ENCODE data around the gene PPDPF. TPM values are rescaled to one million over a fixed set of nuclear protein-coding genes. Genes with fewer than 3 reads are reported as not detected.
A peak's percentile ranks its signal among the peaks of the same experiment; 100 is the strongest.

Gene PPDPF
- total RNA-seq, 1 experiment from 2014 or later = 245 TPM

GRCh38 chr20:63497946-63498935 is 22.3 kb upstream of the PPDPF start:
- Histone ChIP-seq H3K9me2 (replicated peaks; ENCODE audit: low read length) (no peaks in the 10 kb centered on the region), H3K36me3 (ENCODE audit: low read depth, low read length) (peaks cover 29% of the 10 kb centered on the region), H3K27me3 (ENCODE audit: low read length) (no peaks in the 10 kb centered on the region), H2AFZ (ENCODE audit: low read length) (peak overlapping the region; percentile 68), H3K27ac (ENCODE audit: low read length) (no peak overlapping the region; the same call in 1 of the 2 replicates), H3K4me1 (ENCODE audit: insufficient read depth, low read length) (peaks cover 14% of the 10 kb centered on the region), H4K20me1 (ENCODE audit: low read length) (no peaks in the 10 kb centered on the region; the same call in 1 of the 2 replicates), H3K9me3 (ENCODE audit: low read length) (no peaks in the 10 kb centered on the region), H3K9ac (ENCODE audit: low read length) (peak overlapping the region; percentile 37), H3F3A (ENCODE audit: low read length, unreplicated experiment) (no peaks in the 10 kb centered on the region), H3K4me3 (ENCODE audit: low read length) (peak overlapping the region; percentile 84), H3K79me2 (ENCODE audit: low read length) (peaks cover 21% of the 10 kb centered on the region), H3K4me2 (ENCODE audit: low read length) (peak overlapping the region; percentile 98)
- ChIA-PET CTCF (no interaction called here), POLR2A (ENCODE audit: unreplicated experiment) (interaction anchor here (0.5 kb wide), 1 partner anchor 22 kb away, joined by 6 read pairs; no protein-coding TSS in a partner anchor)
- DNase-seq (peak; percentile 73), ATAC-seq (peak; percentile 80)
- TF ChIP-seq EZH2 (IDR thresholded peaks at IDR 0.05; ENCODE audit: low read length, unreplicated experiment) (no peak), EZH2phosphoT487 (IDR thresholded peaks at IDR 0.05; ENCODE audit: borderline replicate concordance, low read length) (peak; percentile 76; the same call in 1 of the 2 replicates), CTCF (conservative IDR thresholded peaks at IDR 0.05; ENCODE audit: low read depth, low read length) (no peak)
- intact Hi-C loops (cut with micrococcal nuclease) = no loop called here
- BruUV-seq (replicated peaks) = no TSS peak

GRCh38 chr20:63498960-63499337 is 21.6 kb upstream of the PPDPF start, which contains the start of gene EEF1A2:
TSS of gene EEF1A2 (minus strand) at chr20:63499083. CDS start at chr20:63497763, 1,320 bp downstream.
- peak within 1 kb of the TSS; percentile 98 for H3K4me2 ChIP-seq (ENCODE audit: low read length)
- H3K4me3 ChIP-seq (ENCODE audit: low read length) = peak within 1 kb of the TSS; percentile 84
- H3F3A ChIP-seq (ENCODE audit: low read length, unreplicated experiment) = no peaks in the 10 kb centered on the region
- peaks cover 23% of the 10 kb centered on the region for H3K36me3 ChIP-seq (ENCODE audit: low read depth, low read length)
- TF ChIP-seq CTCF (conservative IDR thresholded peaks at IDR 0.05; ENCODE audit: low read depth, low read length) = peak; percentile 14; the same call in 1 of the 2 replicates
- TF ChIP-seq EZH2 (IDR thresholded peaks at IDR 0.05; ENCODE audit: low read length, unreplicated experiment) = no peak
- no peaks in the 10 kb centered on the region; the same call in 1 of the 2 replicates for H4K20me1 ChIP-seq (ENCODE audit: low read length)
- intact Hi-C loops (cut with micrococcal nuclease) = no loop called here
- H3K9ac ChIP-seq (ENCODE audit: low read length) = peak within 1 kb of the TSS; percentile 37
- H3K9me2 ChIP-seq (replicated peaks; ENCODE audit: low read length) = no peaks in the 10 kb centered on the region
- no TSS peak for BruUV-seq (replicated peaks)
- H3K4me1 ChIP-seq (ENCODE audit: insufficient read depth, low read length) = peaks cover 14% of the 10 kb centered on the region
- DNase-seq = peak; percentile 62
- no peaks in the 10 kb centered on the region for H3K9me3 ChIP-seq (ENCODE audit: low read length)
- peak; percentile 39 for ATAC-seq
- peaks cover 21% of the 10 kb centered on the region for H3K79me2 ChIP-seq (ENCODE audit: low read length)
- peak within 1 kb of the TSS; percentile 72 for H2AFZ ChIP-seq (ENCODE audit: low read length)
- H3K27me3 ChIP-seq (ENCODE audit: low read length) = no peaks in the 10 kb centered on the region
- CTCF ChIA-PET = no interaction called here
- no peak within 1 kb of the TSS; the same call in 1 of the 2 replicates for H3K27ac ChIP-seq (ENCODE audit: low read length)
- POLR2A ChIA-PET (ENCODE audit: unreplicated experiment) = no interaction called here
